Spleen (tissue), 7 donors: Measurements from ENCODE around the gene SULF2.

Experiments used
- POLR2A ChIP-seq, 3 donors: fragments of 450-650 bp; IDR thresholded peaks; one replicate each; pipeline ENCODE4 v1.5.1; 2017; ENCODE audit warnings: antibody characterized with exemption in 3 of 3, mild to moderate bottlenecking in 1 of 3
- TF ChIP-seq, protein P1 (sequence below), 11 experiments: fragments of 200-600 bp in 7 of 11; fragments of 450-650 bp in 4 of 11; sonication (generic) in 4 of 11; IDR thresholded peaks in 8 of 11; conservative IDR thresholded peaks in 3 of 11; 1 replicate in 7 of 11; 2 replicates in 4 of 11; pipeline versions ENCODE4 v1.4.0 to v1.8.0; 2016 to 2021; ENCODE audit warnings: antibody characterized with exemption in 11 of 11, inconsistent platforms in 4 of 11, mild to moderate bottlenecking in 1 of 11
- donor health status: DM: no; HTN: no; CAD: no; lungs with moderate emphysema.
- donor health status: DM: no; HTN: no; CAD: no.
- donor health status: DM: no; HTN: no; CAD: no.

DNA sequence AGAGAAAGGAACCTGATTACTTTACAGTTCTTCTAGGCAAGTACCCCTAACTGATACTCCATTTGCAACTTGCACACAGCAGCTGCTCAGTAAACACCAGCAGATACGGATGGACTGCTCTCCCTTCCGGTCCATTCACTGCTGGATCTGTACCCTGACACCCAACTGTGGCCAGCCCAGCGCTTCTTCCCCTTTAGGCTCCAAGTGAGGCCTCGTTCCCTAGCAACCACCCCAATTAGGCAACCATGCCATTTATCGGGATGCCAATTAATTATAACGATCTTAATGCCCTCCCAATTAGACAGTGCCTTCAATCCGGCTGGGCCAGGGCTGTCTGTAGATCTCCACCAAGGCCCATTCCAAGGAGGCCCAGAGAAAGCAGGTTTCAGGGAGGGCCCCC, 3.2 kb downstream of the SULF2 start:
- TF ChIP-seq, protein P1, sequence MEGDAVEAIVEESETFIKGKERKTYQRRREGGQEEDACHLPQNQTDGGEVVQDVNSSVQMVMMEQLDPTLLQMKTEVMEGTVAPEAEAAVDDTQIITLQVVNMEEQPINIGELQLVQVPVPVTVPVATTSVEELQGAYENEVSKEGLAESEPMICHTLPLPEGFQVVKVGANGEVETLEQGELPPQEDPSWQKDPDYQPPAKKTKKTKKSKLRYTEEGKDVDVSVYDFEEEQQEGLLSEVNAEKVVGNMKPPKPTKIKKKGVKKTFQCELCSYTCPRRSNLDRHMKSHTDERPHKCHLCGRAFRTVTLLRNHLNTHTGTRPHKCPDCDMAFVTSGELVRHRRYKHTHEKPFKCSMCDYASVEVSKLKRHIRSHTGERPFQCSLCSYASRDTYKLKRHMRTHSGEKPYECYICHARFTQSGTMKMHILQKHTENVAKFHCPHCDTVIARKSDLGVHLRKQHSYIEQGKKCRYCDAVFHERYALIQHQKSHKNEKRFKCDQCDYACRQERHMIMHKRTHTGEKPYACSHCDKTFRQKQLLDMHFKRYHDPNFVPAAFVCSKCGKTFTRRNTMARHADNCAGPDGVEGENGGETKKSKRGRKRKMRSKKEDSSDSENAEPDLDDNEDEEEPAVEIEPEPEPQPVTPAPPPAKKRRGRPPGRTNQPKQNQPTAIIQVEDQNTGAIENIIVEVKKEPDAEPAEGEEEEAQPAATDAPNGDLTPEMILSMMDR (IDR thresholded peaks at IDR 0.05 in 8 of 11, conservative IDR thresholded peaks at IDR 0.05 in 3 of 11), result no peak
- TF ChIP-seq POLR2A (IDR thresholded peaks at IDR 0.05), result no peak
